ENCODE results near the gene GBP7.

GRCh38 chr1:89213347-89213746 lies 37.5 kb upstream of the GBP7 start:
- TF ChIP-seq RAD51 (IDR thresholded peaks at IDR 0.05) (no peak), POLR2A (IDR thresholded peaks at IDR 0.05; ENCODE audit: low read depth, low read length) (no peak), CTCF (IDR thresholded peaks at IDR 0.05 in 2 of 3, conservative IDR thresholded peaks at IDR 0.05 in 1 of 3; ENCODE audit: control insufficient read depth in 2 of 3, extremely low read depth in 1 of 3, insufficient read depth in 1 of 3, low read depth in 3 of 3, low read length in 3 of 3) (no peak), RCOR1 (conservative IDR thresholded peaks at IDR 0.05; ENCODE audit: low read depth, low read length) (no peak), EP300 (IDR thresholded peaks at IDR 0.05; ENCODE audit: borderline replicate concordance in 1 of 2, control insufficient read depth in 1 of 2, low read depth in 2 of 2, low read length in 2 of 2) (no peak), CHD2 (IDR thresholded peaks at IDR 0.05; ENCODE audit: borderline replicate concordance, low read depth, low read length) (no peak), ZNF274 (IDR thresholded peaks at IDR 0.05; ENCODE audit: insufficient read depth, insufficient read length) (no peak), REST (IDR thresholded peaks at IDR 0.05; ENCODE audit: low read depth, low read length) (no peak), EGR1 (IDR thresholded peaks at IDR 0.05; ENCODE audit: borderline replicate concordance in 1 of 2, low read depth in 2 of 2, low read length in 2 of 2) (no peak)
- TF ChIP-seq, protein P1, sequence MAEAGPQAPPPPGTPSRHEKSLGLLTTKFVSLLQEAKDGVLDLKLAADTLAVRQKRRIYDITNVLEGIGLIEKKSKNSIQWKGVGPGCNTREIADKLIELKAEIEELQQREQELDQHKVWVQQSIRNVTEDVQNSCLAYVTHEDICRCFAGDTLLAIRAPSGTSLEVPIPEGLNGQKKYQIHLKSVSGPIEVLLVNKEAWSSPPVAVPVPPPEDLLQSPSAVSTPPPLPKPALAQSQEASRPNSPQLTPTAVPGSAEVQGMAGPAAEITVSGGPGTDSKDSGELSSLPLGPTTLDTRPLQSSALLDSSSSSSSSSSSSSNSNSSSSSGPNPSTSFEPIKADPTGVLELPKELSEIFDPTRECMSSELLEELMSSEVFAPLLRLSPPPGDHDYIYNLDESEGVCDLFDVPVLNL (IDR thresholded peaks at IDR 0.05; ENCODE audit: low read depth, low read length): no peak

All from GM12878 (cell line).